Testis (tissue), 3 donors: ENCODE results near the gene PTTG2. TPM values are rescaled to one million over a fixed set of nuclear protein-coding genes. Genes with fewer than 3 reads are reported as not detected.
"Not testable (repeated sequence)": the region's sequence is repeated elsewhere in the genome, so short reads cannot be mapped to it uniquely, and the experiment has no call there.

Experiments used
- DNase-seq: peaks from one replicate; pipeline ENCODE4 v3.0.0-alpha.2; 2019
- H3K27ac ChIP-seq, 2 donors: fragments of 200-600 bp; sonication (generic); one replicate each; pipeline ENCODE4 v1.5.1; 2019
- H3K27me3 ChIP-seq: fragments of 200-600 bp; sonication (generic); one replicate; pipeline ENCODE4 v1.5.1; 2019
- H3K36me3 ChIP-seq: fragments of 200-600 bp; sonication (generic); one replicate; pipeline ENCODE4 v1.5.1; 2017; ENCODE audit warnings: low read depth; ENCODE audit errors: missing control alignments
- H3K4me1 ChIP-seq: fragments of 200-600 bp; sonication (generic); one replicate; pipeline ENCODE4 v1.5.1; 2019
- H3K4me3 ChIP-seq, 2 donors: fragments of 200-600 bp; sonication (generic); one replicate each; pipeline ENCODE4 v1.5.1; 2017 to 2019
- H3K9me3 ChIP-seq: fragments of 200-600 bp; sonication (generic); one replicate; pipeline ENCODE4 v1.5.1; 2017
- POLR2A ChIP-seq: fragments of 450-650 bp; IDR thresholded peaks from one replicate; pipeline ENCODE4 v1.6.1; 2017; ENCODE audit warnings: antibody characterized with exemption, mild to moderate bottlenecking, moderate library complexity
- WGBS, 2 donors: methylation state at CpG; one replicate each; pipeline ENCODE4 v1.1.5; 2018; 5-methylcytosine and 5-hydroxymethylcytosine counted together
- intact Hi-C: fragments of 100-400 bp; cut with DNase I; formaldehyde crosslinking; loops from one replicate; pipeline ENCODE4 v1.15.1; 2023; ENCODE audit warnings: low total_unique reads
- polyA plus RNA-seq: library from polyadenylated mRNA; stranded (reverse); fragments of 350-450 nt; fragmentation: Illumina TruSeq; extraction: RNeasy Lipid Tissue Mini Kit (QIAGEN cat#74804); gene quantifications from one replicate; pipeline ENCODE4 v1.2.3, GENCODE V29; 2014; ENCODE audit warnings: low read depth, low replicate concordance; ENCODE audit not compliant: insufficient read depth
- total RNA-seq, 2 donors: library from RNA; depleted of rRNA; stranded (reverse); fragments of >200 nt; gene quantifications; one replicate each; pipeline ENCODE4 v1.2.3, GENCODE V29; 2016
- TF ChIP-seq, protein P1 (sequence below), 3 experiments: fragments of 450-650 bp in 2 of 3; fragments of 200-600 bp in 1 of 3; sonication (generic) in 1 of 3; IDR thresholded peaks; one replicate each; pipeline ENCODE4 v1.5.1; 2016 to 2019; ENCODE audit warnings: antibody characterized with exemption in 3 of 3, mild to moderate bottlenecking in 2 of 3, moderate library complexity in 1 of 3

PTTG2 gene
- total and polyA plus RNA-seq, 3 donors from 2014 or later: 0.50 TPM; not detected in 2

DNA sequence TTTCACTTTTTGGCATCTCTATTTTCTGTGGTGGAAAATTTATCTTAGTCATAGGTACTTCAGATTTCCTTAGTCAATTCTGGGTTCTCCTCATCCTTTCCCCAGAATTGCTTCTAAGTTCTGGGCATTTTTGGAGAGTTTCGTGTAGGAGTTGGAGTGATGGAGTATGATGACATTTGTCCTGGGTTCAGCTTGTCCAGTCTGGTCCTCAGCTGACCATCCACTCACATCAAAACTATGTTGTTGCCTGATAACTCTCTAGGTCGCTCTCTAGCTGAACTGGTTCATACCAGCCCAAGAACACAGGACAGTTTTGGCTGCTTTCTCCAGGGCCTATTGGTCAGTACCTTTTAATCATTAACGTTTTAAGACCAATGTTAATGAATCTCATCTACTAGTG, 13.2 kb downstream of the PTTG2 start:
- no peak for DNase-seq
- 92% methylated on average over 3 of the region's 3 CpGs for WGBS, 2 donors
- no peaks in the 10 kb centered on the region for H3K9me3 ChIP-seq
- H3K4me3 ChIP-seq: no peak overlapping the region
- no peaks in the 10 kb centered on the region for H3K36me3 ChIP-seq
- no peak overlapping the region for H3K27ac ChIP-seq
- H3K4me1 ChIP-seq: peaks cover 3% of the 10 kb centered on the region
- intact Hi-C loops: no loop called here
- no peaks in the 10 kb centered on the region for H3K27me3 ChIP-seq
- no peak for TF ChIP-seq POLR2A
- TF ChIP-seq, protein P1, sequence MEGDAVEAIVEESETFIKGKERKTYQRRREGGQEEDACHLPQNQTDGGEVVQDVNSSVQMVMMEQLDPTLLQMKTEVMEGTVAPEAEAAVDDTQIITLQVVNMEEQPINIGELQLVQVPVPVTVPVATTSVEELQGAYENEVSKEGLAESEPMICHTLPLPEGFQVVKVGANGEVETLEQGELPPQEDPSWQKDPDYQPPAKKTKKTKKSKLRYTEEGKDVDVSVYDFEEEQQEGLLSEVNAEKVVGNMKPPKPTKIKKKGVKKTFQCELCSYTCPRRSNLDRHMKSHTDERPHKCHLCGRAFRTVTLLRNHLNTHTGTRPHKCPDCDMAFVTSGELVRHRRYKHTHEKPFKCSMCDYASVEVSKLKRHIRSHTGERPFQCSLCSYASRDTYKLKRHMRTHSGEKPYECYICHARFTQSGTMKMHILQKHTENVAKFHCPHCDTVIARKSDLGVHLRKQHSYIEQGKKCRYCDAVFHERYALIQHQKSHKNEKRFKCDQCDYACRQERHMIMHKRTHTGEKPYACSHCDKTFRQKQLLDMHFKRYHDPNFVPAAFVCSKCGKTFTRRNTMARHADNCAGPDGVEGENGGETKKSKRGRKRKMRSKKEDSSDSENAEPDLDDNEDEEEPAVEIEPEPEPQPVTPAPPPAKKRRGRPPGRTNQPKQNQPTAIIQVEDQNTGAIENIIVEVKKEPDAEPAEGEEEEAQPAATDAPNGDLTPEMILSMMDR (IDR thresholded peaks at IDR 0.05): no peak

DNA sequence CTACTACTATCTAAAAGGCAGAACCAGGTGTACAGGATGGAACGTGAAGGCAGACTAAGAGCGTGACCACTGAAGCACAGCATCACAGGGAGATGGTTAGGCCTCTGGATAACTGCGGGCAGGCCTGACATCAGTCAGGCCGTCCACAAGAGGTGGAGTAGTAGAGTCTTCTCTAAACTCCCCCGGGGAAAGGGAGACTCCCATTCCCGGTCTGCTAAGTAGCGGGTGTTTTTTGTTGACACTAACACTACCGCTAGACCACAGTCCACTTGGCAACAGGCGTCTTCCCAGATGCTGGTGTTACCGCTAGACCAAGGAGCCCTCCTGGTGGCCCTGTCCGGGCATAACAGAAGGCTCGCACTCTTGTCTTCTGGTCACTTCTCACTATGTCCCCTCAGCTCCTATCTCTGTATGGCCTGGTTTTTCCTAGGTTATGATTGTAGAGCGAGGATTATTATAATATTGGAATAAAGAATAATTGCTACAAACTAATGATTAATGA, 15.2 kb downstream of the PTTG2 start:
- H3K4me1 ChIP-seq, H3K27me3 ChIP-seq, intact Hi-C loops, DNase-seq, H3K36me3 ChIP-seq, H3K4me3 ChIP-seq, H3K27ac ChIP-seq, H3K9me3 ChIP-seq: not testable (repeated sequence)
- WGBS, 2 donors: 84 to 92% methylated on average over 12 to 13 of the region's 13 CpGs

GRCh38 chr4:37976507-37976906, 16.3 kb downstream of the PTTG2 start:
- peak overlapping the region; percentile 84 to 86 for H3K4me3 ChIP-seq
- WGBS, 2 donors: 36 to 37% methylated on average over 3 of the region's 3 CpGs
- no peak for TF ChIP-seq POLR2A
- TF ChIP-seq, protein P1 (IDR thresholded peaks at IDR 0.05): no peak
- H3K9me3 ChIP-seq: no peaks in the 10 kb centered on the region
- peaks cover 4% of the 10 kb centered on the region for H3K4me1 ChIP-seq
- peak overlapping the region; percentile 64 to 94 for H3K27ac ChIP-seq
- H3K27me3 ChIP-seq: no peaks in the 10 kb centered on the region
- intact Hi-C loops: no loop called here
- H3K36me3 ChIP-seq: no peaks in the 10 kb centered on the region
- DNase-seq: no peak

DNA sequence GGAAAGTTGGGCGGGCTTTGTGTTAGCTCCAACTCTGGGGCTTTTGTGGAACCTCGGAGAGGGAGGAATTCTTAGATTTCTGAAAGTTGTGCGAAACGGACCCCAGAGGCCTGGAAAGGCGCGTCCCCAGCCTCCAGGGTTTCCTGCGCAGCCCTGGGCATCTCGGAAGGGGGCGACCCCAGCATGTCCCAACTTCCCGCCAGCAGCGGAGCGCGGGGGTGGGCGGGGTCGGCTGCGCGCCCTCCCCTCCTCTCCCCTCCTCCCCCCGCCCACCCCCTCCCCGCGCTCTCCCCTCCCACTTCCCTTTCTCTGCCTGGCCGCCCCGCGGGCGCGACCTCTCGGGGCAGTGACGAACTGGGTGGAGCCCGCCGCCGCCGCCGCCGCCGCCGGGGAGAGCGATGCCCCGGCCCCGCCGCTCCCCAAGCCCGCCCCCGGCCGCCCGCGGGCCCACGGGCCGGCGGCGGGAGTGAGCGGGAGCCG, 16.8 kb downstream of the PTTG2 start:
- Histone ChIP-seq H3K4me3 (peak overlapping the region; percentile 84 to 86), H3K4me1 (peaks cover 4% of the 10 kb centered on the region)
- 0 to 3% methylated on average over 14 to 29 of the region's 50 CpGs for WGBS, 2 donors

GRCh38 chr4:37977471-37978247, 17.5 kb downstream of the PTTG2 start:
- no peaks in the 10 kb centered on the region for H3K27me3 ChIP-seq
- intact Hi-C loops: no loop called here
- DNase-seq: peak; percentile 76
- H3K4me3 ChIP-seq: peak overlapping the region; percentile 84 to 86
- peaks cover 4% of the 10 kb centered on the region for H3K4me1 ChIP-seq
- TF ChIP-seq, protein P1 (IDR thresholded peaks at IDR 0.05): peak; percentile 45 to 58 (median 53)
- TF ChIP-seq POLR2A: no peak
- H3K27ac ChIP-seq: peak overlapping the region; percentile 86 to 94
- H3K36me3 ChIP-seq: no peaks in the 10 kb centered on the region
- no peaks in the 10 kb centered on the region for H3K9me3 ChIP-seq
- 1% methylated on average over 16 to 68 of the region's 74 CpGs for WGBS, 2 donors

More for the DNA sequence above, 16.8 kb downstream of the PTTG2 start:
- Histone ChIP-seq H3K9me3 (no peaks in the 10 kb centered on the region), H3K36me3 (no peaks in the 10 kb centered on the region), H3K27ac (peak overlapping the region; percentile 64 to 94), H3K27me3 (no peaks in the 10 kb centered on the region)
- no peak for TF ChIP-seq POLR2A
- TF ChIP-seq, protein P1 (IDR thresholded peaks at IDR 0.05): no peak
- intact Hi-C loops: no loop called here
- DNase-seq: peak; percentile 77
